ENCODE measurements around the gene PET100.

Gene PET100

DNA sequence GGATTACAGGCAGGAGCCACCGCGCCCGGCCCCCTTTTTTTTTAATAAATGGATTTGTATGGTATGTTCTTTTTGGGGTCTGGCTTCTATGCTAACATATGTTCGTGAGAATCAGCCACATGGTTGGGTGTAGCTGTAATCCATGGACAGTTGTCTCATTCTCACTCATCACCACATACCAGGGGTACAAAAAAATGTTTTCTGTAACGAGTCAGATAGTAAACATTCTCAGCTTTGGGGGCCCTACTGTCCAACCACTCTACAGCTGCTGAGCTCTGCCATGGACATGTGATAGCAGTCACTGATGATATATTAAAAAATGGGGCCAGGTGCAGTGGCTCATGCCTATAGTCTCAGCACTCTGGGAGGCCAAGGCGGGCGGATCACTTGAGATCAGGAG is 34.1 kb downstream of the PET100 start:
- TF ChIP-seq, protein P1, sequence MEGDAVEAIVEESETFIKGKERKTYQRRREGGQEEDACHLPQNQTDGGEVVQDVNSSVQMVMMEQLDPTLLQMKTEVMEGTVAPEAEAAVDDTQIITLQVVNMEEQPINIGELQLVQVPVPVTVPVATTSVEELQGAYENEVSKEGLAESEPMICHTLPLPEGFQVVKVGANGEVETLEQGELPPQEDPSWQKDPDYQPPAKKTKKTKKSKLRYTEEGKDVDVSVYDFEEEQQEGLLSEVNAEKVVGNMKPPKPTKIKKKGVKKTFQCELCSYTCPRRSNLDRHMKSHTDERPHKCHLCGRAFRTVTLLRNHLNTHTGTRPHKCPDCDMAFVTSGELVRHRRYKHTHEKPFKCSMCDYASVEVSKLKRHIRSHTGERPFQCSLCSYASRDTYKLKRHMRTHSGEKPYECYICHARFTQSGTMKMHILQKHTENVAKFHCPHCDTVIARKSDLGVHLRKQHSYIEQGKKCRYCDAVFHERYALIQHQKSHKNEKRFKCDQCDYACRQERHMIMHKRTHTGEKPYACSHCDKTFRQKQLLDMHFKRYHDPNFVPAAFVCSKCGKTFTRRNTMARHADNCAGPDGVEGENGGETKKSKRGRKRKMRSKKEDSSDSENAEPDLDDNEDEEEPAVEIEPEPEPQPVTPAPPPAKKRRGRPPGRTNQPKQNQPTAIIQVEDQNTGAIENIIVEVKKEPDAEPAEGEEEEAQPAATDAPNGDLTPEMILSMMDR (IDR thresholded peaks at IDR 0.05; ENCODE audit: insufficient read depth, low read depth, low read length, missing control alignments), result no peak
- DNase-seq (ENCODE audit: low read depth), result no peak
- H3K4me3 ChIP-seq (ENCODE audit: low read length), result no peak overlapping the region

DNA sequence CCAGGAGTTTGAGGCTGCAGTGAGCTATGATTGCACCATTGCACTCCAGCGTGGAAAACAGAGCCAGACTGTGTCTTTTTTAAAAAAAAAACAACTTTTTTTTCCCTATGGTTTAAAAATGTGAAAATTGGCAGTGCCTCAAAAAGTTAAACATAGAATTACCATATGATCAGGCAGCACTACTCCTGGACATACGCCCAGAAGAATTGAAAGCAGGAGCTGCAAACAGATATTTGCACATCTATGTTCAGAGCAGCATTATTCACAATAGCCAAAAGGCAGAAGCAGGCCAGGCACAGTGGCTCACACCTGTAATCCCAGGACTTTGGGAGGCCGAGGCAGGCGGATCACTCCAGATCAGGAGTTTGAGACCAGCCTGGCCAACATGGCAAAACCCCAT is 35.5 kb downstream of the PET100 start:
- no peak for DNase-seq (ENCODE audit: low read depth)

DNA sequence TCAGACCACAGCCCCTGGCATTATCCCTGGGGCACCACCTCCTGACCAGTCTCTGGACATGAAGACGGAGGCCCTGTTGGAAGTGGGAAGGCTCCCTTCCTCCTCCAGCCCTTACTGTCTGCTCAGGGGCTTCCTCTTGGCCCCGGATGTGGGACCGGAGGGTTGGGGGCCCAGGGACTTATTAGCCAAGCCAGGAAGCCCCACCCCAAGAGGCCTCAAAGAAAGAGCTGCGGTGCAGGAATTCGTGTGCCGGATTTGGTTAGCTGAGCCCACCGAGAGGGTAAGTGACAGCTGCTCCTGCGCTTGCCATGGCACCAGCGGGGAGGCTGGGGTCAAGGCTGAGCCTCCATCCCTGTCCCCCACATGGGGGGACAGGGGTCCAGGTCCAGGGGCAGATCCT is 39.2 kb downstream of the PET100 start, which contains the start of gene RETN:
Gene RETN, plus strand, starts transcription at position 208 of the 400 bp plus-strand sequence. CDS start 278 bp downstream, outside the sequence.
- DNase-seq (ENCODE audit: low read depth), result no peak
- TF ChIP-seq, protein P1 (IDR thresholded peaks at IDR 0.05; ENCODE audit: insufficient read depth, low read depth, low read length, missing control alignments), result no peak

More for the DNA sequence above, 35.5 kb downstream of the PET100 start:
- H3K4me3 ChIP-seq (ENCODE audit: low read length), result no peak overlapping the region
- TF ChIP-seq, protein P1 (IDR thresholded peaks at IDR 0.05; ENCODE audit: insufficient read depth, low read depth, low read length, missing control alignments), result no peak

DNA sequence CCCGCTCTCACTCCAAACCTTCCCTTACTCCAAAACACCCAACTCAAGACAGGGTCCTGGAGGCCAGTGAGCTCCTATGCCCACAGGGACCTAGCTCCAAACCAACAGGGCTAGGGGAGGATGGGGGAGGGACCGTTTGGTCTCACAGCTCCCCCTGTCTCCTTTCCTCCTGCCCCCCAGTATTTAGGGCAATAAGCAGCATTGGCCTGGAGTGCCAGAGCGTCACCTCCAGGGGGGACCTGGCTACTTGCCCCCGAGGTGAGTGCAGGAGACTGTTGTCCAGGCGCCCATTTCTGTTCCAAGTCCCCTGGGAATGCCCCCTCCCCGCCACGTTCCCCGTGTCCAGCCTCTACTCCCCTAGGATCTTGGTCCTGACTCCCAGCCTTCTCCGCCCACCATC is 40.0 kb downstream of the PET100 start:
- TF ChIP-seq, protein P1 (IDR thresholded peaks at IDR 0.05; ENCODE audit: insufficient read depth, low read depth, low read length, missing control alignments), result no peak
- DNase-seq (ENCODE audit: low read depth), result no peak
- no peak overlapping the region for H3K4me3 ChIP-seq (ENCODE audit: low read length)

More for the DNA sequence above, 39.2 kb downstream of the PET100 start, which contains the start of gene RETN:
- H3K4me3 ChIP-seq (ENCODE audit: low read length), result no peak within 1 kb of the TSS

DNA sequence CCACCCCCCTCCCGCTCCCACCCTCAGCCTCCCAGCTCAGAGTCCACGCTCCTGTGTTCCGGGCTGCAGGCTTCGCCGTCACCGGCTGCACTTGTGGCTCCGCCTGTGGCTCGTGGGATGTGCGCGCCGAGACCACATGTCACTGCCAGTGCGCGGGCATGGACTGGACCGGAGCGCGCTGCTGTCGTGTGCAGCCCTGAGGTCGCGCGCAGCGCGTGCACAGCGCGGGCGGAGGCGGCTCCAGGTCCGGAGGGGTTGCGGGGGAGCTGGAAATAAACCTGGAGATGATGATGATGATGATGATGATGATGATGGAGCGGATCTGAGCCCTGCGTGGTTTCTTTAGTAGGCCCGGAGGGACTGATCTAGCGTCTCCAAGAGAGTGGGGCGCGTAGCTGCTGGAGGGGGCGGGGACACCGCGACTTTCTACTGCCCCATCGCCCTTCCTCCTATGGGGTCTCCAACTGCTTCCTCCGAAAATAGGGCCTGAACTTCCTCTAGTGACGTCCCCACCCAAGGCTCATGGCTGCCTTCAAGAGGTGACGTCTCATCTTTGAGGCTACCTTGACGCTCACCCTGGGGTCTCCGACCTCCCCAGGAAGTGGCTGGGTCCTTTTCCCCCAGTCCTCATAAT is 40.7 kb downstream of the PET100 start:
- DNase-seq (ENCODE audit: low read depth), result no peak
- TF ChIP-seq, protein P1 (IDR thresholded peaks at IDR 0.05; ENCODE audit: insufficient read depth, low read depth, low read length, missing control alignments), result no peak
- no peak overlapping the region for H3K4me3 ChIP-seq (ENCODE audit: low read length)

DNA sequence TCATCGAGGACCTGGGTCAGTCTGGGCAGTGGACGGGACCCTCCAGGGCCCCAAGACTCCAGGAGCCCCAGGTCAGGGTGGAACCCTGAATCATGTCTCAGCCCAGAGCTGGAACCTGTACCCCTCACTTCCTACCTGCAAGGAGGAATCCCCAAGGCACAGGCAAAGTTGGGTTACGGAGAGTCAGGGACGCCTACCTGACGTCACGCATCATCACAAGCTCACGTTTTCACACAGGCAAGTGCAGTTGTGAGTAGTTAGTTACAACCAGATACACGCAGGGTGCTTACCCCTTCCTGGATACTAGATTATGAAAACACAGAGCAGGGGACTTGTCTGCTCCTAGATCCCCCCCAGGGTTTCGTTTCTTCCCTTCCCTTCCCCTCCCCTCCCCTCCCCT is 41.2 kb downstream of the PET100 start:
- no peak overlapping the region for H3K4me3 ChIP-seq (ENCODE audit: low read length)
- TF ChIP-seq, protein P1 (IDR thresholded peaks at IDR 0.05; ENCODE audit: insufficient read depth, low read depth, low read length, missing control alignments), result no peak
- no peak for DNase-seq (ENCODE audit: low read depth)

DNA sequence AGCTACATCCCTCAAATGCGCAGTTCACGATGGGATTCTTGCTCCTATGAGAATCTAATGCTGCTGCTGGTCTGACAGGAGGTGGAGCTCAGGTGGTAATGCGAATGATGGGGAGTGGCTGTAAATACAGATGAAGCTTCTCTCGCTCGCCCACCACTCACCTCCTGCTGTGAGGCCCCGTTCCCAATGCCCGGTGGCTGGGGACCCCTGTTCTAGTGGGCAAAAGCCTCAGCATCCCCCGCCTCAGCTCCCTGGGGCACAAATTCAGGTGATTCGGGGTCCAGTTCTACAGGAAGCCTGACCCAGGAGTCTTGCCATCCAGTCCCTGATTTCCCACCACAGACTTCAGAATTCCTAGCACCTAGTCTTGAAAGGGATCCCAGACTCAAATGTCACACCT is 42.9 kb downstream of the PET100 start:
- no peak overlapping the region for H3K4me3 ChIP-seq (ENCODE audit: low read length)
- no peak for DNase-seq (ENCODE audit: low read depth)
- TF ChIP-seq, protein P1 (IDR thresholded peaks at IDR 0.05; ENCODE audit: insufficient read depth, low read depth, low read length, missing control alignments), result no peak
